ENCODE data around the gene NFKBIA. TPM values are rescaled to one million over a fixed set of nuclear protein-coding genes. Genes with fewer than 3 reads are reported as not detected.
A peak's percentile ranks its signal among the peaks of the same experiment; 100 is the strongest.
"Not testable (repeated sequence)": the region's sequence is repeated elsewhere in the genome, so short reads cannot be mapped to it uniquely, and the experiment has no call there.

NFKBIA gene, protein sequence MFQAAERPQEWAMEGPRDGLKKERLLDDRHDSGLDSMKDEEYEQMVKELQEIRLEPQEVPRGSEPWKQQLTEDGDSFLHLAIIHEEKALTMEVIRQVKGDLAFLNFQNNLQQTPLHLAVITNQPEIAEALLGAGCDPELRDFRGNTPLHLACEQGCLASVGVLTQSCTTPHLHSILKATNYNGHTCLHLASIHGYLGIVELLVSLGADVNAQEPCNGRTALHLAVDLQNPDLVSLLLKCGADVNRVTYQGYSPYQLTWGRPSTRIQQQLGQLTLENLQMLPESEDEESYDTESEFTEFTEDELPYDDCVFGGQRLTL
- total RNA-seq: 46.9 TPM

DNA sequence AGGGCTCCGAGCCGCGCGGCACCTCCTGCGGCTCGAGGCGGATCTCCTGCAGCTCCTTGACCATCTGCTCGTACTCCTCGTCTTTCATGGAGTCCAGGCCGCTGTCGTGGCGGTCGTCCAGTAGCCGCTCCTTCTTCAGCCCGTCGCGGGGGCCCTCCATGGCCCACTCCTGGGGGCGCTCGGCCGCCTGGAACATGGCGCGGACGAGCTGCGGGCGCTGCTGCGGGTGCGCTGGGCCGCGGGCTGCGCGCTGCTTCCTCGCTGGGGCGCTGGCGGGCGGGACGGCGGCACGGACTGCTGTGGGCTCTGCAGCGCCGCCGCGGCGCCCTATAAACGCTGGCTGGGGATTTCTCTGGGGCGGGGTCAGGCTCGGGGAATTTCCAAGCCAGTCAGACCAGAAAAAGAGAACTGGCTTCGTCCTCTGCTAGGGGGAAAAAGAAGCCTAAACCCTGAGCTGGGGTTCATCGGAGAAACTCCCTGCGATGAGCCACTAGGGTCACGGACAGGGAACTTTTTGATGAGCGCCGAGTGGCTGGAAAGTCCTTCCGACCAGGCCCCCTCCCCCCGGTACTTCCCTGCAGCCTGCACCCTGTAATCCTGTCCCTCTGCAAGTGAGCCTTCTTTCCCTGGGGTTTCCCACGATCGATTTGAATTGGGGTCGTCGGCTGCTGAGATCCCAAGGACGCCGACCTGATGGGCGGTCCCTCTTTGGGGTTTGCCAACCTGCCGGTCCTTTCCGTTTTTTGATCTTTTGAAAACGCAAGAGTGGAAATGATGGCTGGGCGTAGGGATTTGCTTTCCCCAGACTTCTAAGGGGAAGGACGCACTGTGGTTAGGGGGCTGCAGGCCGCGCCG, at the start of gene NFKBIA:
Gene NFKBIA (minus strand): TSS at position 301 of the 855 bp plus-strand sequence. CDS start 105 bp downstream, at position 196.
- peak; percentile 86 for DNase-seq

DNA sequence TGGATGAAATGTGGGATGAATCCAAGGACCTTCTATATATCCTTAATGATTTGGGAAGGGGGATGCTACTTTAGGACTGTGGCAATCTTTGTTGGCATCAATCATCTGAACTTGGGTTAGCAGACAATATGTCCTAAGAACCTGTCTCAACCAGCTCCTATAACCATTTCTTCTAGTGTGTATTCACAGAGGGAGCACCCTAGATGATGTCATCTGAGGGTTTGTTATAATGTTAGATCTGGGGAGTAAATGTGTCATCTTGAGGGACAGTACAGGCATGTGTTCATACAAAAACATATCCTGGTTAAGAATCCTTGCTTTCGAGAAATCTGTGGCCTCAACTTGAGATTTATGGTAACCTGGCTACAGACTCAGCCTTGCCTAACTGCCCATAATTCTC, 41.9 kb upstream of the NFKBIA start:
- DNase-seq: no peak

DNA sequence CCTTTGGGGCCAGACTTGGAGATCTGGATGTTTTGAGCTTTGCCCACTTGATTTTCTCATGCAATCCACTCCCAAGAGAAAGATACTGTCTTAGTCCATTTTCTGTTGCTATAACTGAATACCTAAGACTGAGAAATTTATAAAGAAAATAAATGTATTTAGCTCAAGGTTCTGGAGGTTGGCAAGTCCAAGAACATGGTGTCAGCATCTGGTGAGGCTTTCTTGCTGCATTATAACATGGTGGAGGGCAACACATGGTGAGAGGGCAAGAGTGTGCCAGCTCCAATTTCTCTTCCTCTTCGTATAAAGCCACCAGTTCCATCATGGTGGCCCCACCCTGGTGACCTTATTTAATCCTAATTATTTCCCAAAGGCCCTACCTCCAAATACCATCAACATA, 39.6 kb upstream of the NFKBIA start:
- DNase-seq: no peak

DNA sequence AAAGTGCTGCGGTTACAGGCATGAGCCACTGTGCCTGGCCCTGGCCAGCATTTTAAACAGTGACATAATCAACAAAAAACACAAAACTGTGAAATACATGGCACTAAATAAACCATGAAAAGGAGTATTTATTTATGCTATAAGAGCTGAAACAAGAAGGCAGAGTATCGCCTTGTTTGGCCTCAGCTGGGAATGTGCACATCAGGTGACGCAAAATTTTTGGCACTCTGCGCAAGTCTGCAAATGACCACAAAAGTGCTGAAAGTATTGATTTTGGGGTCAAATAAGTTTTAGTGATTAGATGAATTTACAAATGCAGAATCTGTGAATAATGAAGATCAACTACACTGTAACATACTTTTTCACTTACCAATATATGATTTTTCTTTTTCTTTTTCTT, 36.6 kb upstream of the NFKBIA start:
- no peak for DNase-seq

DNA sequence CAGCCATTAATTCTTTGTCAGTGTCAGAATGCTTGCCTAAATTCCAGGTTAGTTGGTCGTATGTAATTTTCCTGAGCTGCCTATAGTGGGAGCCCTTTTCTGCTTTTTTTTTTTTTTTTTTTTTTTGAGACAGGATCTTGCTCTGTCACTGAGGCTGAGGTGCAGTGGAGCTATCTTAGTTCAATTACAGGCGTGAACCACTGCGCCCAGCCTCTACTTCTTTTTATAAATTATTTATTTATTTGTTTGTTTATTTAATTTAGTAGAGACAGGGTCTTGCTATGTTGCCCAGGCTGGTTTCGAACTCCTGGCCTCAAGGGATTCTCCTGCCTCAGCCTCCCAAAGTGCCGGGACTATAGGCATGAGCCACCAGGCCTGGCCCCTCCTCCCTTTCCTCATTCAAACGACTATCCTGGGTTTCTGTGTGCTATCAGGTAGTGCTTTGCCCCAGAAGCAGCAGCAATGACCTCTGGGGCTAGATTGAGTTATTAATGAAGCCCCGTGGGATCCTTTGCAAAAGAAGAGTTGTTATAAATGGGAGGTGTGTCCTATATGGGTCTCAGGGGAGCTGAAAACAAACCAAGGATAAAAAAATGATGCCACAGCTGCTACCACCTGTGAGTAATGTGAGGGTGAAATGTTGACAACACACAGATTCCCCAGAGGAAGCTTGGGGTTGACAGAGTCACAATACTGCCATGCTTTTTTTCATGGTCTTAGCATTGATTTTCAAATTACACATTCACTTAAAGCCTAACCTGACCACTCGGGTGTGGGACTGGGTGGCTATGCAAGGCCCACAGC, 34.6 kb upstream of the NFKBIA start:
- DNase-seq: no peak

DNA sequence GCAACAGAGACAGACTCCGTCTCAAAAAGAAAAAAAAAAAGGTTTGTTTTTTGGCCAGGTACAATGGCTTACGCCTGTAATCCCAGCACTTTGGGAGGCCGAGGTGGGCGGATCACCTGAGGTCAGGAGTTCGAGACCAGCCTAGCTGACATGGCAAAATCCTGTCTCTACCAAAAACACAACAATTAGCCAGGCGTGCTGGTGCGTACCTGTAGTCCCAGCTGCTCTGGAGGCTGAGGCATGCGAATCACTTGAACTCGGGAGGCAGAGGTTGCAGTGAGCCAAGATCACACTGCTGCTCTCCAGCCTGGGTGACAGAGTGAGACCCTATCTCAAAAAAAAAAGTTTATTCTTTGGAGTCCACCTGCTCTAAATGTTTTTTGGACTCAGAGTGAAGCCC, 33.9 kb upstream of the NFKBIA start:
- not testable (repeated sequence) for DNase-seq

DNA sequence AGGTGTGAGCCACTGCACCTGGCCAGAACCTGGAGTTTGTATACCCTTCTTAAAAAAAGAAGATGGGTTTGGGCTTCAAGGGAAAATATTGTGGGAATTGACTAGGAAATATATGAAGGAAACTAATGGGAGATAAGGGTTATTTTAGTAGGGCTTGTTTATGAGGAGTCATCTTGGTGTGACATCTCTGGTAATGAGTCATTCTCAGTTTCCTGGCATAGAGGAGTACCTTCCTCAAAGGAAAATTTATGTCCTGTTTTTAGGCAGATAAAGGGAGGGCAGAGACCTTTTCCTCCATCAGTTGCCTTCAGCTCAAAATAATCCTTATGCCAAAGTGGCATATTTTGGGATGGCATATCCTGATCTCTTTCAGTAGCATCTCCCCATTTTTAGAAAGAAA, 30.6 kb upstream of the NFKBIA start:
- no peak for DNase-seq

DNA sequence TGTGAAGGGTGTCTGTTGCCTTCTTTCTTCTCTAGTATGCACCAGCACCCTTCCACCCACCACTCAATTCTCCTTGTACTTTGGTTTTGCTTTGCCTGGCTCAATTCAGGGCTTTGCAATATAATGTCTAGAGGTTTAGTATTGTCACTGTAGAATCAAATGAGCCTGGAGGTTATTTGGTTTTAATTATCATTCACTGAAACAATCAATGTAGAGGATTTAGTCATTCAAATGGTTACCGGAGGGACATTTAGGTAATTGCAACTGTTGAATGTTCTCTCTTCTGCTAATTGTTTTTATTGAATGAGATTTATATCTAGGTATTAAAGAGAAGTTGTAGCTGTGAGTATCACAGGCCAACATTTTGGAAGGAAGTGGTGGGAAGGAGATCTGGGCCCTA, 29.3 kb upstream of the NFKBIA start:
- no peak for DNase-seq

DNA sequence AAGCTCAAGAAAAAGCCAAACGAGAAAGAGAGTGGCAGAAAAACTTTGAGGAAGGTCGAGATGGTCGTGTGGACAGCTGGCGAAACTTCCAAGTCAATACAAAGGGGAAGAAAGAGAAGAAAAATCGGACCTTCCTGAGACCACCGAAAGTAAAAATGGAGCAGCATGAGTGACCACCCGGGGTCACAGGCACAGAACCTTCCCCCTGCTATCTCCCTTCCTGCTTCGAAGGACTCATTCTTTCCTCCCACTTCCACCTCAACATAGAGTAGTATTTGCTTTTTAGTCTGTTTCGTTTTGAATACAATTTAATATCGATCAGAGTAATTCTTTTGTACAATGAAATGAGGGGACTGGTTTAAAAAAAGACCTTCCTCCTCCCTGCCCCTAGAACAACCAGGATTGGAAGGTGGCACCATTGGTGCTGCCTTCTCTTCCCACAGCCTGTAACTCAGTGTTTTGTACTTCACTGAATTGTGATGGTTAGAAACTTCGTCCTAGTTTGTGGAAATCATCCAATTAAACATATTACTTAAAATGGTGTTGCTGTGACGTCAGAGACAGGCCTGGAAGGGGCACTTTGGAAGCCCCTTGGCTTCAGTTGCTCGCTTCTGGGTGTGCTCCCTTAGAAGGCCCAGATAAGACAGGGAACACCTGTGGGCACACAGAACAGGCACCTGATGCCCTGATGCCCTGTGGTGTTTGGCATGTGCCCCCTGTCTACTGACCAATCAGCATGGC, 26.1 kb upstream of the NFKBIA start:
- no peak for DNase-seq

DNA sequence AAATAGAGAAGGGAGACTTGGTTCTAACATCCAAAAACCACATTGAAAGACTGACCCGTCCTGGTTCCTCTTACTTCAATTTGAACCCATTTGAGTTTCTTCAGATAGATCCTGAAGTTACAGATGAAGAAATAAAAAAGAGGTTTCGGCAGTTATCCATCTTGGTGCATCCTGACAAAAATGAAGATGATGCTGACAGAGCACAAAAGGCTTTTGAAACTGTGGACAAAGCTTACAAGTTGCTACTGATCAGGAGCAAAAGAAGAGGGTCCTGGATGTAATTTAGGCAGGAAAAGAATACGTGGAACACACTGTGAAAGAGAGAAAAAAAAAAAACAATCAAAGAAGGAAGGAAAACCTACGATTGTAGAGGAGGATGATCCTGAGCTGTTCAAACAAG, 25.4 kb upstream of the NFKBIA start:
- DNase-seq: no peak

DNA sequence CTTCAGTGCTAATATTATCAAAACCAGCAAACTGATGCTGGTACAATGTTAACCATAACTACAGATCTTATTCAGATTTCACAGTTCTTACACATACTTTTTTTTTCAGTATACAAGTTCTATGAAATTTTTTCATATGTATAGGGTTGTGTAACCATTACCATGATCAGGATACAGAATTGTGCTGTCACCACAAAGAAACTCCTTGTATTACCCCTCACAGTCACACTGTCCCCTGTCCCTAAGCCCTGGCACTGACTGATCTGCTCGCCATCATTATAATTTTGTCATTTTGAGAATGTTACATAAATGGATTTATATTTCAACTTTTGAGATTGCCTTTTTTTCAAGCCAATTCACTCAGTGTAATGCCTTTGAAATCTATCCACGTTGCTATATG, 21.3 kb upstream of the NFKBIA start:
- DNase-seq: no peak

DNA sequence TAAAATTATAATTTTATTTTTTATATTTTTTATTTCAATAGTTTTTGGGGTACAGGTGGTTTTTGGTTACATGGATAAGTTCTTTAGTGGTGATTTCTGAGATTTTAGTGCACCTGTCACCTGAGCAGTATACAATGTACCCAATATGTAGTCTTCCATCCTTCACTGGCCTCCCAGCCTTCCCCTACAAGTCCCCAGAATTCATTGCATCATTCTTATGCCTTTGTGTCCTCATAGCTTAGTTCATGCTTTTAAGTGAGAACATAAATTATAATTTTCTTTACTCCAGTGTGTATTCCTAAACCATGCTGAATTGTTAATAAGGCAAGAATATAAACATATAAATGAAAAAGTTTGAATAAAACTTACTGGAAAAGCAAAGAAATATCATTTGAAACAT, 19.1 kb upstream of the NFKBIA start:
- DNase-seq: no peak

DNA sequence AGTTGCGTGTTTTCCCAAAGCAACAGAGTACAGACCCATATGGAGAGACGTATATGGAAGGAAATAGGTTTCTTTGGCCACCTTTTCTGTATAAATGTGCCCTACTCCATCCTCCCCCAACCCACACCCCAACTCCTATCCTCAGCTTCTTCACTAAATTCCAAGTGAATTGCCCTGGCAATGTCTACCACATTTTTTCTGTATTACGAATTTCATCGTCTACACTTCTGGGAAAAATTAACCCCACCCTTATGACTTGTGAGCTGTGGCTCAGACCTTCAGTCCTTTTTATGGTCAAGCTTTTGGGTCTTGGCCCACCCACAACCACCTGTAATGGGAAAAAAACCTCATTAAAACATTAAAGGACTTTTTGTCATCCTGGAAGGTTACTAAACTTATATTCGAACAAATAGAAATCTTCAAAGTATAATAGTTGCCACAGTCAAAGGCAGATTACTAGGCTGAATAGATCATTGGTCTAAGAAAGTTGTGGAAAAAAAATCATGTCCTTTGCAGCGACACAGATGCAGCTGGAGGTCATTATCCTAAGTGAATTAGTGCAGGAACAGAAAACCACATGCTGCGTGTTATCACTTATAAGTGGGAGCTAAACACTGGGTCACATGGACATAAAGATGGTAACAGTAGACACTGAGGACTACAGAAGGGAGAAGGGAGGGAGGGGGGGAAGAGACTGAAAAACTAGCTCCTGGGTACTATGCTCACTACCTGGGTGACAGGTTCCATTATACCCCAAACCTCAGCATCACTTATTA, 15.7 kb upstream of the NFKBIA start:
- no peak for DNase-seq

DNA sequence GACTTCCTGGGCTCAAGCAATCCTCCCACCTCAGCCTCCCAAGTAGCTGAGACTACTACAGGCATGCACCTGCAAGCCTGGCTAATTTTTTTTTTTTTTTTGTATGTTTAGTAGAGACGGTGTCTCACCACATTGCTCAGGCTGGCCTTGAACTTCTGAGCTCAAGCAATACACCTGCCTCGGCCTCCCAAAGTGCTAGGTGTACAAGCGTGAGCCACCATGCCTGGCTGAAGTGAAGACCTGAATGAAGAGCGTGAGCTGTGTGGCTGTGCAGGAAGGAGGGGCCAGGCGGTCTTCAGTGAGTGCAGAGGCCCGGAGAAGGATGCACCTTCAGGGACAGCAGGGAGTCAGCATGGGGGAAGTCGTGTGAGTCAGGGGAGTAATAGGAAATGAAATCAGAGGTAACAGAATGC, 14.9 kb upstream of the NFKBIA start:
- no peak for DNase-seq

DNA sequence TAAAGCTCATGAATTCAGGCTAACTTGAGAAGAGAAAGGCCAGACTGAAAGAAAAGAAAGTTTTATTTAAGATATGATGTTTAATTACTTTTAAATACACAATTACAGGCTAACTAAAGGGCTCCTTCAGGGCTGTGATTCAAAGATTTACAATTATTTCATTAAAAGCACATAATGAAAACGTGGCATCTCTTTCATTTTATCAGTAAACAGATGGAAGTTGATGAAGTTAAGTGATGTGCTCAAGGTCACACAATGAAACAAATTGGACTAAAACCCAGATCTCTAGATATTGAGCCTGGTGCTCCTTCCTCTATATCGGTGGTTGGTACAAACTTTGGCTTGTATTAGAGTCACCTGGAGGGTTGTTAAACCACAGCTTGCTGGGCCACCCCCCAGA, 13.5 kb upstream of the NFKBIA start:
- DNase-seq: no peak

DNA sequence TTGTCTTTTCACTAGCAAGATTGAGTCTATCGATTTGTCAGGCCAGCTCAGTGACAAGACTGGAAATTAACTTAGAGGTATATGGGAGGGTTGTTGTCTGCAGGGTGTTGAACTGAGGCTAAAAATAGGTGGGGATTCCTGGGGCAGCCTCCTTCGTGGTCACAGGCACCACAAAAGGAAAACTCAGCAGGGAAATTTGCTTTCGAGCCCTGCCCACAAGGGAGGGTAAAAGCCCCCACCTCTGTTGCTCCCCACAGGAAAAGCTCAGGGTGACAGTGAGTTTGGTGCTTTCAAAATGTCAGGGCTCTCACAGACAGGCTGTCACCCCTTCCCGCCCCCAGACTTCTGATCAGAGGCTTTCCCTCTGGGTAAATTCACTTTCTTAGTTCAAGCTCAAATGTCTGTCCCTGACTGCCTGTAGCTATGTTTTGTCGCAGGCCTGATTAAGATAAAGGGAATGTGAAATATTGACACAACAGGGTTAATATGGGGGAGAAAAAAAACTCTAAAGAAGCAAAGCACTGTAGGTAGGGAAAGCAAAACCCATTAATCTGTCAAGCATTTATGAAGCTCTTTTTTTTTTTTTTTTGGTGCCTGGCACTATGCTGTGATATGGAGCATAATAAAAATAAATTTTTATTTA, 11.7 kb upstream of the NFKBIA start:
- no peak for DNase-seq

DNA sequence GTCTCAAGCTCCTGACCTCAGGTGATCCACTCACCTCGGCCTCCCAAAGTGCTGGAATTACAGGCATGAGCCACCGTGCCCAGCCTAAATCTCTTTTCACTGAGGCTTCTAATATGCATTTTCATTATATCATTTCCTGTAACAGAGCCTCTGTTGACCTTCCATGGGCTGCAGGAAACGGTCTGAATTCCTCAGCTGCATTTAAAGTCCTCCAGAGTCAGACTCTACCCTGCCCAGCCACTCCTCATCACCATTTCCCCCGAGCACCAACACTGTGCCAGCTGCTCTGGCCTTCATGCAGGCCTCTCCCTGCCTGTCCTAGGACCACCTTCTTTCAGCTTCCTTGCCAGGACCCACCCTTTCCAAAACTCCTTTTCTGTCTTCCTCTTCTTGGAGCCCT, 9.8 kb upstream of the NFKBIA start:
- no peak for DNase-seq

DNA sequence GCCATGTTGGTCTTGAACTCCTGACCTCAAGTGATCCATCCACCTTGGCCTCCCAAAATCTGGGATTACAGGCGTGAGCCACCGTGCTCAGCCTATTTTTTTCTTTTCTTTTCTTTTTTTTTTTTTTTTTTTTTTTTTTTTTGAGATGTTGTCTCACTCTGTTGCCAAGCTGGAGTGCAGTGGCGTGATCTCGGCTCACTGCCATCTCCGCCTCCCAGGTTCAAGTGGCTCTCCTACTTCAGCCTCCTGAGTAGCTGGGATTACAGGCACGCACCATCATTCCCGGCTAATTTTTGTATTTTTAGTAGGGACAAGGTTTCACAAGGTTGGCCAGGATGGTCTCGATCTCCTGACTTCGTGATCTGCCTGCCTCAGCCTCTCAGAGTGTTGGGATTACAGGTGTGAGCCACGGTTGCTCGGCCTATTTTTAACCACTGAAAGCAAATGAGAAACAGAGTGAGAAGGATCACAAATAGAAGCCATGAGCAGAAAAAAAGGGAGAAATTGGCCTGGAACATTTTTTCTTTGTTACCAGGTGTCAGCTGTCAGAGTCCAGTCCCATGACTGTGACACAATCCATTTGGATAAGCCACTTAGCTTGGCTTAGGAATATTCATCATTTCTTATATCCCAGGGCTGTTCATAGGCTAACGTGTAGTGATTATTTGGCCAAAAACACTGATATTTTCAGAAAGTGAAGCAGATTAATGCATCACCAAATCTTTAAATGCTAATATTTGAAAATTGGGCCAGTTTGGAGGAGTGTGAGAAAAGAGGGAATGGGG, 7.9 kb upstream of the NFKBIA start:
- DNase-seq: no peak

DNA sequence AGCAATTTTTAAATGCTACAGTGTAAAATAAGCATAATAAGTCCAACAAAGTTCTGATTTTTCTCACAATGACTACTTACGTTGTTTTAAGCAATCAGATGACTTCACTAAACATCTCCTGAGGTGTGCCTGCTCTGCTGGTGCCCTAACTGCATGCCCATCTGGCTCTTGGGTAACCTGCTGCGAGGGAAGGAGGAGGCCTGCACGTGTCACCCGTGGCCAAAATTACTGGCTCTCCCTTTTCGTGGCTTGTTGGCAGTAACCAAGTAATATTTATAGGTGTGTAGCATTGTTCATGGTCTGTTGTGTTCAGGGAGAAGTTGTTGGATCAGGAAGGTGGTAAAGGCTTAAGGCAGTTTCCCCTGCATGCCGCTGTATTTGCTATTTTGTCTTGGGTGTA, 6.3 kb upstream of the NFKBIA start:
- DNase-seq: no peak

DNA sequence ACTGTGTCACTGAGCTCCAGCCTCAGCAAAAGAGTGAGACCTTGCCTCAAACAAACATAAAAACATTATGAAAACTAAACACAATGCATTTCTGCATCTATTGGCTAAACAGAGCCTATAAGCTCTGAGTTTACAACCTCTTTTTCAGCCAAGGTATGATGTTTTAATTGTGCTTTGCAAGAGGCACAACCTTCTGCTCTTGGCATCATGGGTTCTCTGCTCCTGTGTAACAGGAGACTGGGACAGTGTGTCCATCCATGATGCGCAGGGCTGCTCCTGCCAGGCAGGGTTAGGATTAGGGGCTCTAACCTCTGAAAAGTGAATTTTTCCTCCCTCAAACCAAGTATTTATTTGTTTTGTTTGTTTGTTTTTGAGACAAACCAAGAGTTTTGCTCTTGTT, 5.0 kb upstream of the NFKBIA start:
- DNase-seq: no peak

Data from occipital lobe (tissue), 2 donors.